Motor neuron (in vitro differentiated cells): Measurements from ENCODE around the gene NDUFAF3. TPM values are rescaled to one million over a fixed set of nuclear protein-coding genes. Genes with fewer than 3 reads are reported as not detected.

Experiments
- ATAC-seq, 8 experiments: fragments of 200-7000 bp; cut with Tn5 transposase; replicated peaks in 6 of 8; 2 replicates each; pipeline ENCODE4 v1.8.0; 2021; ENCODE audit warnings: mild to moderate bottlenecking in 8 of 8, moderate library complexity in 8 of 8
- H3K27ac ChIP-seq, 2 donors: fragments of 250-450 bp; sonication (Bioruptor Pico); 2 replicates each; pipeline ENCODE4 v1.9.0; 2021; ENCODE audit warnings: antibody characterized with exemption in 2 of 2, mild to moderate bottlenecking in 2 of 2, moderate library complexity in 1 of 2
- H3K4me1 ChIP-seq, 2 donors: fragments of 250-450 bp; sonication (Bioruptor Pico); replicated peaks in 1 of 2; 2 replicates each; pipeline ENCODE4 v1.6.1; 2021; ENCODE audit warnings: antibody characterized with exemption in 2 of 2, mild to moderate bottlenecking in 2 of 2, moderate library complexity in 1 of 2
- H3K4me3 ChIP-seq, 5 donors: fragments of 250-450 bp; sonication (Bioruptor Pico); 2 replicates each; pipeline ENCODE4 v1.9.0; 2021; ENCODE audit warnings: antibody characterized with exemption in 5 of 5, mild to moderate bottlenecking in 5 of 5, moderate library complexity in 4 of 5
- WGBS, 10 experiments: fragments of 450-650 bp; shearing (Covaris generic); methylation state at CpG; one replicate each; pipeline ENCODE4 v1.0.0; 2022; 5-methylcytosine and 5-hydroxymethylcytosine counted together
- in situ Hi-C, 9 experiments: fragments of 400-800 bp; cut with MboI; loops; one replicate each; pipeline ENCODE4 v1.15.0; 2021; ENCODE audit warnings: low sequenced_read_pairs in 9 of 9, low pct_unique_long_range_greater_than_20kb in 2 of 9; ENCODE audit not compliant: unreplicated experiment in 9 of 9
- total RNA-seq, 8 experiments: library from RNA; unstranded; fragments of 300-600 nt; gene quantifications; 2 replicates each; pipeline versions ENCODE4 v1.2.3 to v1.2.4, GENCODE V29; 2022

Gene NDUFAF3
- total RNA-seq, 8 experiments from 2014 or later = 36.3 to 102 (median 70.3) TPM

- H3K4me3 ChIP-seq = peak overlapping the region; percentile 50 to 90 (median 57)
- H3K4me1 ChIP-seq = peaks cover 17 to 22% of the 10 kb centered on the region in 2 donors
- ATAC-seq = peak; percentile 2 to 20 (median 10)
- in situ Hi-C loops = loop anchor here in 1 of 9 experiments (25.0 kb wide), 1 partner anchor 446 kb away; the partner anchor contains the start of gene NICN1
- peak overlapping the region; percentile 83 to 87 for H3K27ac ChIP-seq
- 8 to 45% (median 24%) methylated on average over 1 to 14 of the region's 40 CpGs; no CpG with 5 or more reads in 3 of the 10 experiments for WGBS, 10 experiments
Observed at GRCh38 chr3:48990636-48991469, 31.1 kb upstream of the NDUFAF3 start.

GRCh38 chr3:48991851-48992545, 29.9 kb upstream of the NDUFAF3 start:
- peaks cover 22 to 25% of the 10 kb centered on the region in 2 donors for H3K4me1 ChIP-seq
- WGBS, 10 experiments = 55 to 100% (median 84%) methylated on average over 1 to 4 of the region's 5 CpGs; no CpG with 5 or more reads in 2 of the 10 experiments
- in situ Hi-C loops = loop anchor here in 1 of 9 experiments (25.0 kb wide), 1 partner anchor 445 kb away; the partner anchor contains the start of gene NICN1

GRCh38 chr3:48993834-48994233, 28.1 kb upstream of the NDUFAF3 start:
- H3K27ac ChIP-seq = no peak overlapping the region
- H3K4me1 ChIP-seq = peaks cover 37% of the 10 kb centered on the region in 2 donors
- in situ Hi-C loops = loop anchor here in 1 of 9 experiments (25.0 kb wide), 1 partner anchor 443 kb away; the partner anchor contains the start of gene NICN1
- no peak for ATAC-seq
- no peak overlapping the region for H3K4me3 ChIP-seq

More at GRCh38 chr3:48991851-48992545, 29.9 kb upstream of the NDUFAF3 start:
- ATAC-seq = no peak
- H3K4me3 ChIP-seq = peak overlapping the region in 4 of 5 donors; percentile 50 to 90 (median 62)
- no peak overlapping the region for H3K27ac ChIP-seq

- peaks cover 38% of the 10 kb centered on the region in 2 donors for H3K4me1 ChIP-seq
- in situ Hi-C loops = loop anchor here in 1 of 9 experiments (25.0 kb wide), 1 partner anchor 441 kb away; the partner anchor contains the start of gene NICN1
- no peak overlapping the region for H3K4me3 ChIP-seq
- ATAC-seq = no peak
- H3K27ac ChIP-seq = peak overlapping the region in 1 of 2 donors; percentile 45
- 80 to 100% (median 93%) methylated on average over 1 to 5 of the region's 8 CpGs; no CpG with 5 or more reads in 4 of the 10 experiments for WGBS, 10 experiments
Observed at GRCh38 chr3:48996640-48997039, 25.3 kb upstream of the NDUFAF3 start.

DNA sequence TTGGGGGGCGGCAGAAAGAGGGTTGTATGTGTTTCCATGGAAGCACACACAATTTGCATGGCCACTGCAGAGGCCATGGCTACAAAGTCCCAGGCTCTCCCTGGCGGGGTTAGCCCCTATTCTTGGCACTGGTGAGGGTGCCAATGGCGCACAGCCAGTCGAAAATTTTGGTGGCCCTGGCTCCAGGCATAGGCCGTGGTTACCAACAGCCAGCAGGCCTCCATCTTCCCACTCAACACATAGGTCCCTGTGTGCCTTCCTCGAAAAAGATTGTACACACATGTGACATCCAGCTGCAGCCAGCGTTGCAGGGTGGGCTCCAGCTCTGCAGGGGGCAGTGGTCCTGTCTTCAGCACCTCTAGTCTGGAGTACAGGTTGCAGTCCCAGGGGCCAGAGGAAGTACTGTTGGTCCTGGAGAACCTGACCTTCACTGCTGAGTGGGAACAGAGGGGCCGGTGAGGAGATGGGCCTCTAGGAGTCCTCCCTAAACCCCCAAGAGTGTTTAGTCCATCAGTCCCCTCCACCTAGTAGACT, 24.8 kb upstream of the NDUFAF3 start:
- Histone ChIP-seq H3K4me3 (no peak overlapping the region), H3K4me1 (peaks cover 34 to 35% of the 10 kb centered on the region in 2 donors), H3K27ac (peak overlapping the region; percentile 45 to 69)
- ATAC-seq = peak in 3 of 8 experiments; percentile 9 to 52 (median 10)
- in situ Hi-C loops = loop anchor here in 1 of 9 experiments (25.0 kb wide), 1 partner anchor 440 kb away; the partner anchor contains the start of gene NICN1
- WGBS, 10 experiments = 54 to 100% (median 94%) methylated on average over 1 to 4 of the region's 8 CpGs; no CpG with 5 or more reads in 4 of the 10 experiments

- 18 to 90% (median 75%) methylated on average over 1 to 8 of the region's 20 CpGs; no CpG with 5 or more reads in 6 of the 10 experiments for WGBS, 10 experiments
- no peak overlapping the region for H3K4me3 ChIP-seq
- H3K4me1 ChIP-seq = peaks cover 34 to 35% of the 10 kb centered on the region in 2 donors
- in situ Hi-C loops = loop anchor here in 1 of 9 experiments (25.0 kb wide), 1 partner anchor 439 kb away; the partner anchor contains the start of gene NICN1
- peak overlapping the region; percentile 45 to 69 for H3K27ac ChIP-seq
- peak in 6 of 8 experiments; percentile 20 to 94 (median 92) for ATAC-seq
Observed at GRCh38 chr3:48997714-48998637, 23.9 kb upstream of the NDUFAF3 start.

DNA sequence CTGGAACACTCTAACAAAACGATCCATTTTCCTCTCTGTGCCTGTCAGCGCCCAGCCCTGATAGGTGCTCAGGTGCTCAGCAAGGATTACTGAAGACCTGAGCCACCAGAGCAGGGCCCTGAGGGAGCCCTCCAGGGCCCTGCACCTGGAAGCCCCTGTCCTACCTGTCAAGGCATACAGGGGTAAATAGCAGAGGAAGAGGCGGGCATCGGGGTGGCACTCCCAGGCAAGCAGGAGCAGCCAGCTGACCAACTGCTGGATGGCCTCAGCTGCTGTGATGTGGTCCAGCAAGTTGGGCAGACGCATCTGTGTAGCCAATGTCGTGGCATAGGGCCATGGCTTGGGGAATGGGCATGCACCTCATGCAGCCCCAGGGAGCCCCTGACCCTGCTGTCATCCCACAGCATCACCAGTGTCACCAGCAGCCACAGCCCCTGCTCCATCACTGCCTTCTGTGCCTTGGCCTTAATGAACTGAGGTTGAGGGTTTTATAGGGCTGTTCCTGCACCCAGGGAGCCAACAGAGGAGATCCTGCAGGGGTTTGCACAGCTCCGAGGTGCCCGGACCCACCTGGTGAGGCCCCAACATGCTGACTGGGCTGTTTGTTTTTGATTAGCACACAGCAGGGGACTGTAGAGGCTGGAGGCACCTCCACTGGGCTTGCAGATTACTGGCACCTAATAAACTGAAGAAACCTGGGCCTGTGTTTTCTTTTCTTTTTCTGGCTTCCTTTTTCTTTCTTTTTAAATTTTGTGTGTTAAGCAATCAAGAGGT, 22.6 kb upstream of the NDUFAF3 start:
- H3K4me3 ChIP-seq = no peak overlapping the region
- H3K27ac ChIP-seq = peak overlapping the region; percentile 45 to 69
- peak in 1 of 8 experiments; percentile 15 for ATAC-seq
- in situ Hi-C loops = loop anchor here in 1 of 9 experiments (25.0 kb wide), 1 partner anchor 438 kb away; the partner anchor contains the start of gene NICN1
- 73 to 100% (median 80%) methylated on average over 1 to 5 of the region's 8 CpGs; no CpG with 5 or more reads in 4 of the 10 experiments for WGBS, 10 experiments
- H3K4me1 ChIP-seq = peaks cover 34 to 35% of the 10 kb centered on the region in 2 donors

GRCh38 chr3:49001155-49001554, 20.8 kb upstream of the NDUFAF3 start:
- peaks cover 37 to 38% of the 10 kb centered on the region in 2 donors for H3K4me1 ChIP-seq
- H3K27ac ChIP-seq = no peak overlapping the region
- in situ Hi-C loops = no loop called here
- ATAC-seq = no peak
- H3K4me3 ChIP-seq = no peak overlapping the region
- 90 to 100% (median 98%) methylated on average over 1 to 3 of the region's 6 CpGs; no CpG with 5 or more reads in 6 of the 10 experiments for WGBS, 10 experiments

DNA sequence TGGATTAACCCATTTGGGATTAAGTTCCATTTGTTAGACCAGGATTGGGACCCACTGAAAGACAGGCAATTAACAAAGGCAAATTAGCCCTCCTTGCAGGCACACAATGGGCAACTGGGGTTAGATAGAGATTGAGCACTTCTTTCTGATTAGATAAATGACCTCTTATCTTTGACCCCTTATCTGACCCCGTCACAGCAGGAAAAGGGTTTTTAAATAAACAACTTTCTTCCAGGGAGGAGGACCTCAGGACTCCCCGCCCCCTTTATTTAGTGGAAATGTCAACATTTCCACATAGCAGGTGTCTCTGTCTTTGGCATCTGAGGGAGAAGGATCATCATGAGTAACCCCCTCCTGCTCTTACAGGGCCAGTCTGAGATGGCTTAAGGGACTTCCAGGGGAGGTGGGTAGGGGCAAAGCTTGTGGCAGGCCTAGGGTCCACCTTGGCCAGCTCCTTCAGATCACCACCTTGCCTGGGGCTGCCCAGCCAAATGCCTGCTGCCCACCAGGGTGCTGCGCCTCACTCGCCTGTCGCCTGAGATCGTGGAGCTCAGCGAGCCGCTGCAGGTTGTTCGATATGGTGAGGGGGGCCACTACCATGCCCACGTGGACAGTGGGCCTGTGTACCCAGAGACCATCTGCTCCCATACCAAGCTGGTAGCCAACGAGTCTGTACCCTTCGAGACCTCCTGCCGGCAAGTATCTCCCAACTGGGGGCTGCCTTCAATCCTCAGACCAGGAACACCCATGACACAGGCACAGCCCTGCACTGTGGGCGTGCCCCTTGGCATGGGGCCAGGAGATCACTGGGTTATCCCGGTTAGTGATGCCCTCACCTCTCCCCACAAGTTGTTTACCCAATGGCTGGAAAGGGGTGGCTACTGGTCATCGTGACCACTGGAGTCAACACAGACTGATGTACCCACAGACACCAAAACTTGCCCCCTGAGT, 17.3 kb upstream of the NDUFAF3 start:
- Histone ChIP-seq H3K27ac (no peak overlapping the region), H3K4me3 (no peak overlapping the region), H3K4me1 (peaks cover 16 to 18% of the 10 kb centered on the region in 2 donors)
- in situ Hi-C loops = no loop called here
- WGBS, 10 experiments = 66 to 100% (median 96%) methylated on average over 1 to 13 of the region's 16 CpGs; no CpG with 5 or more reads in 2 of the 10 experiments
- ATAC-seq = no peak

- H3K27ac ChIP-seq = no peak overlapping the region
- H3K4me3 ChIP-seq = no peak overlapping the region
- WGBS, 10 experiments = 40 to 100% (median 95%) methylated on average over 1 to 2 of the region's 3 CpGs; no CpG with 5 or more reads in 4 of the 10 experiments
- H3K4me1 ChIP-seq = peaks cover 12 to 14% of the 10 kb centered on the region in 2 donors
- in situ Hi-C loops = no loop called here
- no peak for ATAC-seq
Observed at GRCh38 chr3:49005303-49005680, 16.6 kb upstream of the NDUFAF3 start.
